Osteoblast (primary cell): ENCODE data around the gene ANO4. TPM values are rescaled to one million over a fixed set of nuclear protein-coding genes. Genes with fewer than 3 reads are reported as not detected.

Experiments used
- DNase-seq: peaks from one replicate; pipeline ENCODE4 v3.0.0; 2011; ENCODE audit warnings: low spot score, mixed read lengths; ENCODE audit not compliant: insufficient read length; ENCODE audit errors: missing footprints
- H2AFZ ChIP-seq: 2 replicates; pipeline ENCODE4 v1.6.0; 2011; ENCODE audit warnings: mild to moderate bottlenecking, low read length
- H3K27ac ChIP-seq: 2 replicates; pipeline ENCODE4 v1.5.1; 2011; ENCODE audit warnings: mild to moderate bottlenecking, low read depth, low read length, moderate library complexity
- H3K27me3 ChIP-seq: 2 replicates; pipeline ENCODE4 v1.6.0; 2012; ENCODE audit warnings: mild to moderate bottlenecking, control low read depth, inconsistent platforms, low read length, moderate library complexity; ENCODE audit not compliant: insufficient read depth
- H3K36me3 ChIP-seq: 2 replicates; pipeline ENCODE4 v1.5.1; 2011; ENCODE audit warnings: mild to moderate bottlenecking, low read length, control low read depth, moderate library complexity; ENCODE audit not compliant: insufficient read depth
- H3K4me1 ChIP-seq: 2 replicates; pipeline ENCODE4 v1.5.1; 2011; ENCODE audit warnings: mild to moderate bottlenecking, low read length, control low read depth, moderate library complexity; ENCODE audit not compliant: insufficient read depth
- H3K4me2 ChIP-seq: 2 replicates; pipeline ENCODE4 v1.6.0; 2011; ENCODE audit warnings: mild to moderate bottlenecking, low read length; ENCODE audit not compliant: insufficient read depth
- H3K4me3 ChIP-seq: fragments of 200-600 bp; sonication (generic); 3 replicates; pipeline ENCODE4 v1.5.1; 2012; ENCODE audit warnings: mild to moderate bottlenecking, low read length, inconsistent platforms; ENCODE audit not compliant: insufficient read depth
- H3K79me2 ChIP-seq: 2 replicates; pipeline ENCODE4 v1.6.0; 2012; ENCODE audit warnings: mild to moderate bottlenecking, low read length, control low read depth, inconsistent platforms; ENCODE audit not compliant: insufficient read depth
- H3K9me3 ChIP-seq: 2 replicates; pipeline ENCODE4 v1.5.1; 2011; ENCODE audit warnings: low read depth, low read length, control low read depth
- H4K20me1 ChIP-seq: 2 replicates; pipeline ENCODE4 v1.6.0; 2012; ENCODE audit warnings: mild to moderate bottlenecking, low read length, control low read depth; ENCODE audit not compliant: insufficient read depth
- total RNA-seq: library from RNA; depleted of rRNA; stranded (reverse); fragments of >200 nt; gene quantifications from 2 replicates; pipeline ENCODE4 v1.2.3, GENCODE V29; 2012
- TF ChIP-seq, protein P1 (sequence below): IDR thresholded peaks from 2 replicates; pipeline ENCODE4 v1.5.1; 2011; ENCODE audit warnings: mild to moderate bottlenecking, low read depth, low read length, moderate library complexity; ENCODE audit errors: extremely low read depth

ANO4 gene
- total RNA-seq, 1 donor = not detected

DNA sequence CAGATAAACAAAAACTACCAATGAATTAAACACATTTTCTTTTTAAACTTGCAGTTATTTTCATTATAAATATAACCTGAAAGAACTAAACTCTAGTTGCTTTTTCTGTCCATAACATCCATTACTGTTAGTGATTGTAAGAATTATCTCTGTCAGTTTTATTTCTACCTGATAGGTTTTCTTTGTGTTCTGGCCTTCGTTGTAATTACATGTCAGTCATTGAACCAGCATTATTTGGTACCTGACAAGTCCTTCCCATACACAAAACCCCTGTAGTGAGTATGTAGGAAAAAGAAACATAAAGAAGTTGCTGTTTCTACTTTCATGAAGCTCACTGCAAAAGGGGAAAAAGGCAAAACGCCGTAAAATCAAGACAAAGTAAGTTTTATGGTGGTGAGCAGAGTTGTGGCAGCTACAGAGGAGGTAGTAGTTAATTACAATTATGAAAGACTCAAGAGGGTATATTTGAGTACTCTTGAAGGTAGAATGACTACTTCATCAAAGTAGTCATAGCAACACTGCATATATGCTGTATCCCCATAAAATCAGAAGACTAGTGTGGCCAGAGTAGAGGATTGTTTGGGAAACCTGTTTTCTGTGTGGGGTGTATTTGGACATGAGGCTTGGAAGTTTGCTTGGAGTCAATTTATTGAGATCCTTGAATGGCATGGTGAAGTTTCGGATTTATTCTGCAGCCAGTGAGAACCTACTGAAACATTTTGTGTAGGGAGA is 312.6 kb downstream of the ANO4 start:
- no peak for DNase-seq
- Histone ChIP-seq H3K9me3 (no peaks in the 10 kb centered on the region), H3K79me2 (no peaks in the 10 kb centered on the region), H3K4me1 (no peaks in the 10 kb centered on the region), H2AFZ (no peak overlapping the region), H3K4me2 (no peak overlapping the region), H3K36me3 (no peaks in the 10 kb centered on the region), H3K27me3 (no peaks in the 10 kb centered on the region), H3K4me3 (no peak overlapping the region), H4K20me1 (no peaks in the 10 kb centered on the region), H3K27ac (no peak overlapping the region)
- TF ChIP-seq, protein P1, sequence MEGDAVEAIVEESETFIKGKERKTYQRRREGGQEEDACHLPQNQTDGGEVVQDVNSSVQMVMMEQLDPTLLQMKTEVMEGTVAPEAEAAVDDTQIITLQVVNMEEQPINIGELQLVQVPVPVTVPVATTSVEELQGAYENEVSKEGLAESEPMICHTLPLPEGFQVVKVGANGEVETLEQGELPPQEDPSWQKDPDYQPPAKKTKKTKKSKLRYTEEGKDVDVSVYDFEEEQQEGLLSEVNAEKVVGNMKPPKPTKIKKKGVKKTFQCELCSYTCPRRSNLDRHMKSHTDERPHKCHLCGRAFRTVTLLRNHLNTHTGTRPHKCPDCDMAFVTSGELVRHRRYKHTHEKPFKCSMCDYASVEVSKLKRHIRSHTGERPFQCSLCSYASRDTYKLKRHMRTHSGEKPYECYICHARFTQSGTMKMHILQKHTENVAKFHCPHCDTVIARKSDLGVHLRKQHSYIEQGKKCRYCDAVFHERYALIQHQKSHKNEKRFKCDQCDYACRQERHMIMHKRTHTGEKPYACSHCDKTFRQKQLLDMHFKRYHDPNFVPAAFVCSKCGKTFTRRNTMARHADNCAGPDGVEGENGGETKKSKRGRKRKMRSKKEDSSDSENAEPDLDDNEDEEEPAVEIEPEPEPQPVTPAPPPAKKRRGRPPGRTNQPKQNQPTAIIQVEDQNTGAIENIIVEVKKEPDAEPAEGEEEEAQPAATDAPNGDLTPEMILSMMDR = no peak

DNA sequence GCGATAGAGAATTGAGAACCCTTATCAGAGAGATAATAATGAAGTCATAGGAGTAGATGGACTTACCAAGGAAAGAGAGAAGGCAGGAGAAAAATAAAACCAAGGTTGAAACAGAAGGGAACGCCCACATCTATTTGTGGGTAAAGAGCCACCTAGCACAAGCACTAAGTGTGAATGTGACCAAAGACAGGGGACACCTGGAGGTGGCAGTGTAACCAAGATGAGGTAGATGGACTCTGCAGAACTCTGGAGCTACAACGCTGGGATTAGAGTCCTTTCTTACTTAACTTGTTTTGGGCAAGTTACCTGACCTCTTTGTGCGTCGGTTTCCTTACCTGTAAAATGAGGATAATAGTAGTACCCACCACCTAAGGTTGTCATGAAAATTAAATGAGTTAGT is 313.6 kb downstream of the ANO4 start:
- no peaks in the 10 kb centered on the region for H3K79me2 ChIP-seq
- DNase-seq = no peak
- no peaks in the 10 kb centered on the region for H4K20me1 ChIP-seq
- no peaks in the 10 kb centered on the region for H3K27me3 ChIP-seq
- no peak overlapping the region for H2AFZ ChIP-seq
- no peaks in the 10 kb centered on the region for H3K9me3 ChIP-seq
- H3K36me3 ChIP-seq = no peaks in the 10 kb centered on the region
- TF ChIP-seq, protein P1 = no peak
- H3K27ac ChIP-seq = no peak overlapping the region
- H3K4me1 ChIP-seq = no peaks in the 10 kb centered on the region
- H3K4me2 ChIP-seq = no peak overlapping the region
- H3K4me3 ChIP-seq = no peak overlapping the region

DNA sequence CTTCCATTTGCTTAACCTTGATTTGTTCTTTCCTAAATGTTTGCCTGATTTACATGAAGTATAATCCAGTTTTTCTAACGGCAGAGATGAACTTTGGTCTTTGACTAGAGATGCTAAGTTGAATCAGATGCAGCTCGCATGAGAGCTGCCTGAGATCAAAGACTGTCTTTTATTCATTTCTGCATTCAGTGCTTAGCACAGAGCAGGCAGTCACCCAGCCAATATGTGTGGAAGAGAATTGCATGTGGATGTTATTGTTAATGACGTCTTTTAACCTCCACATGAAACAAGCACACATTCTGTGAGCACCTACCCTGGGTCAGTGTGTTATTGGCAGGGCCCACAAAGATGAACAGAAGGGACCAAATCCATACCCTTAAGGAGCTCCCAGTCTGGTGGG is 316.3 kb downstream of the ANO4 start:
- Histone ChIP-seq H3K79me2 (no peaks in the 10 kb centered on the region), H2AFZ (no peak overlapping the region), H3K4me1 (no peaks in the 10 kb centered on the region), H3K27ac (no peak overlapping the region), H3K36me3 (no peaks in the 10 kb centered on the region), H4K20me1 (no peaks in the 10 kb centered on the region), H3K4me3 (no peak overlapping the region), H3K4me2 (no peak overlapping the region), H3K9me3 (no peaks in the 10 kb centered on the region), H3K27me3 (no peaks in the 10 kb centered on the region)
- DNase-seq = no peak
- TF ChIP-seq, protein P1 = no peak

DNA sequence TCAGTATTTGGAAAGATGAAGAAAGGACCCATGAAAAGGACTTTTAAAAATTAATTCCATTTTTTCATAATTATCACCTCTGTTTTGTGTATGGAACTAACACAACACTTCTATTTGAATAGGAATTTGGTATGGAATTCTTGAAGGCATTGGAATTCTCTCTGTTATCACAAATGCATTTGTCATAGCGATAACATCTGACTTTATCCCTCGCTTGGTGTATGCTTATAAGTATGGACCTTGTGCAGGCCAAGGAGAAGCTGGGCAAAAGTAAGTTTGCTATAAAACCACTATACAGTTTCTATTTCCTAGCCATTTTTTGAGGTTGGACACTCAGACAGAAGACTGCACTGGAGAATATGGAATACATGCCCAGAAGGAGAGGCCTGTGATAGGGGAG is 316.9 kb downstream of the ANO4 start:
- TF ChIP-seq, protein P1 = no peak
- H3K9me3 ChIP-seq = no peaks in the 10 kb centered on the region
- H3K27ac ChIP-seq = no peak overlapping the region
- no peak overlapping the region for H3K4me3 ChIP-seq
- no peaks in the 10 kb centered on the region for H3K27me3 ChIP-seq
- no peaks in the 10 kb centered on the region for H3K4me1 ChIP-seq
- H3K4me2 ChIP-seq = no peak overlapping the region
- no peak for DNase-seq
- no peaks in the 10 kb centered on the region for H4K20me1 ChIP-seq
- H3K36me3 ChIP-seq = no peaks in the 10 kb centered on the region
- H2AFZ ChIP-seq = no peak overlapping the region
- H3K79me2 ChIP-seq = no peaks in the 10 kb centered on the region
